K562 (cell line): ENCODE data around the gene LTBP4. TPM values are rescaled to one million over a fixed set of nuclear protein-coding genes. Genes with fewer than 3 reads are reported as not detected.

Source experiments
- ATAC-seq: fragments of 200-7000 bp; cut with Tn5 transposase; 3 replicates; pipeline ENCODE4 v1.9.1; 2020; ENCODE audit warnings: moderate library complexity
- BruUV-seq: library from RNA; stranded (reverse); fragments of 400-500 nt; replicated peaks from 2 replicates; lab custom pipeline; 2021; lab: Mats Ljungman, UMichigan
- CTCF ChIA-PET: fragments of 300-600 bp; formaldehyde crosslinking; extraction: SDS; loops from one replicate; lab custom pipeline; 2021; ENCODE audit warnings: low intra/inter-chr PET ratio; lab: Yijun Ruan, JAX
- POLR2A ChIA-PET: fragments of 300-600, 350-650 bp; sonication (Branson Sonifier 250); formaldehyde crosslinking; extraction: SDS; loops from one replicate; lab custom pipeline; 2021; ENCODE audit warnings: antibody characterized with exemption, inconsistent platforms; lab: Yijun Ruan, JAX
- DNase-seq, 4 experiments: peaks; one replicate each; pipeline versions ENCODE4 v3.0.0 to v3.0.0-alpha.2; 2011 to 2018; ENCODE audit warnings: low spot score in 3 of 4, mixed read lengths in 3 of 4; ENCODE audit errors: extremely low read depth in 1 of 4
- FAIRE-seq: peaks from 2 replicates; lab custom pipeline; 2011; peaks lifted over from hg19 to GRCh38; lab: Jason Lieb, UNC
- H2AFZ ChIP-seq: 2 replicates; pipeline ENCODE4 v1.6.0; 2011; ENCODE audit warnings: low read depth, low read length, control low read depth, inconsistent platforms
- H3K27ac ChIP-seq: fragments of 200-600 bp; 3 replicates; pipeline ENCODE4 v1.8.0; 2011; ENCODE audit warnings: low read depth, mild to moderate bottlenecking, control low read depth, inconsistent platforms, low read length, moderate library complexity, mixed read lengths; ENCODE audit errors: extremely low read depth
- H3K27me3 ChIP-seq, 2 experiments: fragments of 300-600 bp in 1 of 2; 2 replicates in 1 of 2; 3 replicates in 1 of 2; pipeline versions ENCODE4 v1.6.0 to v1.8.0; 2011; ENCODE audit warnings: inconsistent platforms in 2 of 2, low read length in 2 of 2, mild to moderate bottlenecking in 1 of 2, mixed read lengths in 1 of 2, moderate library complexity in 1 of 2; ENCODE audit not compliant: control insufficient read depth in 2 of 2, insufficient read depth in 2 of 2
- H3K36me3 ChIP-seq: fragments of 300-600 bp; 3 replicates; pipeline ENCODE4 v1.8.0; 2011; ENCODE audit warnings: mild to moderate bottlenecking, low read length, inconsistent platforms; ENCODE audit not compliant: control insufficient read depth, insufficient read depth
- H3K4me1 ChIP-seq, 2 experiments: fragments of 200-600 bp in 1 of 2; replicated peaks in 1 of 2; 2 replicates in 1 of 2; 3 replicates in 1 of 2; pipeline versions ENCODE4 v1.5.1 to v1.8.0; 2011; ENCODE audit warnings: inconsistent platforms in 2 of 2, low read length in 2 of 2, mild to moderate bottlenecking in 1 of 2, mixed read lengths in 1 of 2, moderate library complexity in 1 of 2; ENCODE audit not compliant: control insufficient read depth in 2 of 2, insufficient read depth in 2 of 2
- H3K4me2 ChIP-seq: 2 replicates; pipeline ENCODE4 v1.6.1; 2011; ENCODE audit warnings: low read length, control low read depth, inconsistent platforms, mixed read lengths; ENCODE audit not compliant: insufficient read depth
- H3K4me3 ChIP-seq: fragments of 200-600 bp; sonication (generic), shearing (Covaris generic); 2 replicates; pipeline ENCODE4 v1.5.1; 2016; ENCODE audit warnings: control low read depth, inconsistent platforms
- H3K79me2 ChIP-seq: fragments of 200-600 bp; 3 replicates; pipeline ENCODE4 v1.8.0; 2011; ENCODE audit warnings: low read length, inconsistent platforms; ENCODE audit not compliant: control insufficient read depth, insufficient read depth
- H3K9ac ChIP-seq, 2 experiments: 2 replicates each; pipeline versions ENCODE4 v1.6.0 to v1.6.1; 2011; ENCODE audit warnings: low read depth in 2 of 2, low read length in 2 of 2, control low read depth in 1 of 2, inconsistent platforms in 1 of 2, mild to moderate bottlenecking in 1 of 2, mixed read lengths in 1 of 2; ENCODE audit not compliant: insufficient read depth in 1 of 2
- H3K9me1 ChIP-seq: one replicate; pipeline ENCODE4 v1.6.0; 2011; ENCODE audit warnings: inconsistent platforms, mild to moderate bottlenecking, low read length, moderate library complexity; ENCODE audit not compliant: control insufficient read depth, insufficient read depth
- H3K9me3 ChIP-seq: replicated peaks from 2 replicates; pipeline ENCODE4 v1.5.1; 2011; ENCODE audit warnings: low read depth, low read length, inconsistent platforms; ENCODE audit not compliant: control insufficient read depth, insufficient read depth
- H4K20me1 ChIP-seq: replicated peaks from 2 replicates; pipeline ENCODE4 v1.6.1; 2011; ENCODE audit warnings: low read length, inconsistent platforms, mixed read lengths; ENCODE audit not compliant: control insufficient read depth, insufficient read depth
- CEBPG ChIP-seq, 3 experiments: fragments of 200-800 bp in 1 of 3; sonication (Bioruptor generic) in 1 of 3; sonication (generic) in 1 of 3; formaldehyde crosslinking in 1 of 3; IDR thresholded peaks in 2 of 3; conservative IDR thresholded peaks in 1 of 3; 2 replicates each; pipeline versions ENCODE4 v1.6.1 to v1.8.0; 2016 to 2022; ENCODE audit warnings: missing compliant biosample characterization in 2 of 3, missing genetic modification characterization in 2 of 3, mild to moderate bottlenecking in 1 of 3, missing genetic modification reagents in 1 of 3
- ELK1 ChIP-seq: sonication (generic); formaldehyde crosslinking; IDR thresholded peaks from 2 replicates; pipeline ENCODE4 v1.8.1; 2022; ENCODE audit warnings: missing genetic modification reagents
- GATAD2B ChIP-seq: fragments of 450-650 bp; IDR thresholded peaks from 2 replicates; pipeline ENCODE4 v1.6.1; 2017; ENCODE audit warnings: mild to moderate bottlenecking, borderline replicate concordance
- GTF2E2 ChIP-seq: fragments of 200-800 bp; sonication (Bioruptor generic); IDR thresholded peaks from 2 replicates; pipeline ENCODE4 v1.6.1; 2016; ENCODE audit warnings: missing genetic modification characterization, missing compliant biosample characterization
- HIVEP1 ChIP-seq: fragments of 250-450 bp; sonication (Bioruptor Pico); IDR thresholded peaks from 2 replicates; pipeline ENCODE4 v1.4.0; 2020; ENCODE audit warnings: mild to moderate bottlenecking
- PHB ChIP-seq: fragments of 250-450 bp; sonication (Bioruptor Pico); IDR thresholded peaks from 2 replicates; pipeline ENCODE4 v1.5.0; 2021
- THAP7 ChIP-seq: fragments of 250-450 bp; sonication (Bioruptor Pico); IDR thresholded peaks from 2 replicates; pipeline ENCODE4 v1.5.0; 2021
- TSC22D4 ChIP-seq: fragments of 450-650 bp; IDR thresholded peaks from 2 replicates; pipeline ENCODE4 v1.6.1; 2016; ENCODE audit warnings: missing genetic modification characterization, missing biosample characterization, control low read depth
- ZBED1 ChIP-seq: IDR thresholded peaks from 2 replicates; pipeline ENCODE4 v1.6.1; 2014
- ZFPM2 ChIP-seq: fragments of 250-450 bp; sonication (Bioruptor Pico); IDR thresholded peaks from 2 replicates; pipeline ENCODE4 v1.5.1; 2022; ENCODE audit warnings: mild to moderate bottlenecking
- ZNF133 ChIP-seq: fragments of 250-450 bp; sonication (Bioruptor Pico); IDR thresholded peaks from 2 replicates; pipeline ENCODE4 v1.4.0; 2020; ENCODE audit warnings: mild to moderate bottlenecking
- ZNF398 ChIP-seq: fragments of 250-450 bp; sonication (Bioruptor Pico); IDR thresholded peaks from 2 replicates; pipeline ENCODE4 v1.8.0; 2021; ENCODE audit warnings: moderate library complexity, mild to moderate bottlenecking, inconsistent platforms
- ZNF511 ChIP-seq: sonication (generic); formaldehyde crosslinking; IDR thresholded peaks from 2 replicates; pipeline ENCODE4 v1.8.0; 2022; ENCODE audit warnings: mild to moderate bottlenecking, missing genetic modification reagents
- ZSCAN32 ChIP-seq: fragments of 450-650 bp; formaldehyde crosslinking; IDR thresholded peaks from 2 replicates; pipeline ENCODE4 v1.4.0; 2020; ENCODE audit warnings: mild to moderate bottlenecking, moderate library complexity
- WGBS: fragments of 100-300 bp; shearing (Covaris generic); methylation state at CpG from one replicate; pipeline ENCODE4 v1.1.6; 2016; ENCODE audit warnings: low coverage, mixed read lengths; ENCODE audit not compliant: insufficient coverage; ENCODE audit errors: missing lambda C conversion rate; 5-methylcytosine and 5-hydroxymethylcytosine counted together
- in situ Hi-C: fragments of 300-500 bp; cut with MboI; formaldehyde crosslinking; loops from 4 replicates; pipeline ENCODE4 v1.15.0; 2018; ENCODE audit warnings: inconsistent platforms, mixed read lengths
- intact Hi-C: fragments of 100-400 bp; cut with micrococcal nuclease; formaldehyde crosslinking; loops from 2 replicates; pipeline ENCODE4 v1.14.2; 2022
- polyA plus RNA-seq, 8 experiments: library from polyadenylated mRNA; depleted of rRNA in 4 of 8; stranded (reverse) in 5 of 8; unstranded in 3 of 8; fragments of >200 nt; fragmentation: Nextera tagmentation in 2 of 8; fragmentation: Illumina TruSeq in 1 of 8; extraction: Ambion mirVana in 2 of 8; extraction: Trizol in 1 of 8; gene quantifications; 2 replicates each; pipeline versions ENCODE4 v1.2.1 to v1.2.3, GENCODE V29; 2011 to 2014; ENCODE audit warnings: inconsistent platforms in 1 of 8, missing spikeins in 1 of 8
- total RNA-seq, 7 experiments: library from RNA; depleted of rRNA in 6 of 7; stranded (reverse); fragments of >200 nt in 6 of 7; fragmentation: Illumina TruSeq in 2 of 7; extraction: Trizol in 2 of 7; gene quantifications; 2 replicates each; pipeline versions ENCODE4 v1.2.1 to v1.2.3, GENCODE V29; 2011 to 2021; ENCODE audit warnings: low replicate concordance in 1 of 7
- TF ChIP-seq, protein P1 (sequence below): sonication (generic); formaldehyde crosslinking; IDR thresholded peaks from 2 replicates; pipeline ENCODE4 v1.9.0; 2022; ENCODE audit warnings: mild to moderate bottlenecking, missing genetic modification reagents
- TF ChIP-seq, protein P2 (sequence below): sonication (generic); formaldehyde crosslinking; IDR thresholded peaks from 2 replicates; pipeline ENCODE4 v1.8.0; 2022; ENCODE audit warnings: missing genetic modification reagents, mild to moderate bottlenecking, moderate library complexity, borderline replicate concordance

Gene LTBP4
- total and polyA plus RNA-seq, 9 of the 15 experiments (the other 6 are each of a cell fraction or from before 2014, with no cell fraction given) = 0.35 to 160 (median 31.6) TPM

DNA sequence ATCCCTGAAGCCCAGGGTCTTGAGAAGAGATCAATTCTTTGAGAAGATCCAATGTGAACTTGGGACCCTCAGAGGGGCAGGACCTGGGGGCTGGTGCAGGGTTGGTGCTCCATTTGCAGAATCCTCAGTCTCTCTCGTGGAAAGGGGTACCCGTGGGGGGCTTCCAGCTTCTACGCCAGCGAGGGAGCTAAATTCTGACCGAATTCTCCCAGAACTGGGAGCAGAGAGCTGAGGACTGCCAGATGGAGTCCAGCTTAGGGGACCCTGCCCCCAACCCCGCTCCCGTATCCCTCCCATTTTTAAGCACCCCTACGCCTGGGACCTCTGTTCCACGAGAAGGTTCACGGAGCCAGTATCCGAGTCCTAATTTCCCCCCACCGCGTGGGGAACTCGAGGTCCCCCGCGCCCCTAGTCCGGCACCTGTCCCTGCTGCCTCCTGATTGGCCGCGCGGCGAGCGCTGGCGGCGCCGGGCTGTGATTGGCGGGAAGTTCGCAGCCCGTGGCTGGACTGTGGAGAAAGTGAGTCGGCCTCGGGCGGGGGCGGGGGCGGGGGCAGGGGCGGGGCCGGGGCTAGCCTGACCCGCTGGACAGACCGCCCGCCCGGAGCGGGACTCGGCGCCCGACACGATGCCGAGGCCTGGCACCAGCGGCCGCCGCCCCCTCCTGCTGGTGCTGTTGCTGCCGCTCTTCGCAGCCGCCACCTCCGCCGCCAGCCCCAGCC is 4.4 kb upstream of the LTBP4 start:
- Histone ChIP-seq H3K4me3 (peak overlapping the region; percentile 50), H3K4me2 (peak overlapping the region; percentile 78), H4K20me1 (peaks cover 6% of the 10 kb centered on the region; the same call in 1 of the 2 replicates), H3K9me3 (no peaks in the 10 kb centered on the region), H3K9ac (peak overlapping the region; percentile 58 to 84), H3K27me3 (no peaks in the 10 kb centered on the region), H2AFZ (peak overlapping the region; percentile 95), H3K79me2 (peaks cover 11% of the 10 kb centered on the region), H3K4me1 (peaks cover 35 to 68% of the 10 kb centered on the region in 2 experiments), H3K27ac (peak overlapping the region; percentile 53), H3K36me3 (peaks cover 7% of the 10 kb centered on the region; the same call in 1 of the 3 replicates), H3K9me1 (peaks cover 4% of the 10 kb centered on the region)
- intact Hi-C loops (no loop called here), in situ Hi-C loops (no loop called here)
- CTCF ChIA-PET = interaction anchor here (0.6 to 0.9 kb wide), 3 partner anchors 47 to 75 kb away, joined by 3 to 4 read pairs (median 3); no protein-coding TSS in a partner anchor
- WGBS = 1% methylated on average over 22 of the region's 53 CpGs
- FAIRE-seq (peak; percentile 42), ATAC-seq (peak; percentile 69), DNase-seq (peak; percentile 93 to 96 (median 94))
- POLR2A ChIA-PET = interaction anchor here (0.7 kb wide), 1 partner anchor 1258 kb away, joined by 3 read pairs; no protein-coding TSS in a partner anchor
- BruUV-seq = no TSS peak
- no peak for TF ChIP-seq GTF2E2 (tag)
- TF ChIP-seq CEBPG (CRISPR knock-in tag; IDR thresholded peaks at IDR 0.05) = no peak
- TF ChIP-seq CEBPG (tag; conservative IDR thresholded peaks at IDR 0.05 in 1 of 2, IDR thresholded peaks at IDR 0.05 in 1 of 2) = no peak
- TF ChIP-seq, protein P1, sequence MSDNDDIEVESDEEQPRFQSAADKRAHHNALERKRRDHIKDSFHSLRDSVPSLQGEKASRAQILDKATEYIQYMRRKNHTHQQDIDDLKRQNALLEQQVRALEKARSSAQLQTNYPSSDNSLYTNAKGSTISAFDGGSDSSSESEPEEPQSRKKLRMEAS (CRISPR knock-in tag) = peak; percentile 65; the same call in 1 of the 2 replicates
- TF ChIP-seq TSC22D4 (tag) = no peak
- TF ChIP-seq, protein P2, sequence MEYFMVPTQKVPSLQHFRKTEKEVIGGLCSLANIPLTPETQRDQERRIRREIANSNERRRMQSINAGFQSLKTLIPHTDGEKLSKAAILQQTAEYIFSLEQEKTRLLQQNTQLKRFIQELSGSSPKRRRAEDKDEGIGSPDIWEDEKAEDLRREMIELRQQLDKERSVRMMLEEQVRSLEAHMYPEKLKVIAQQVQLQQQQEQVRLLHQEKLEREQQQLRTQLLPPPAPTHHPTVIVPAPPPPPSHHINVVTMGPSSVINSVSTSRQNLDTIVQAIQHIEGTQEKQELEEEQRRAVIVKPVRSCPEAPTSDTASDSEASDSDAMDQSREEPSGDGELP = peak; percentile 64
- no peak for TF ChIP-seq PHB (CRISPR knock-in tag)
- TF ChIP-seq ELK1 (CRISPR knock-in tag) = no peak
- TF ChIP-seq ZNF398 (CRISPR knock-in tag) = no peak
- TF ChIP-seq ZBED1 = no peak
- peak; percentile 82 for TF ChIP-seq ZNF511 (CRISPR knock-in tag)
- TF ChIP-seq GATAD2B = no peak
- TF ChIP-seq THAP7 (CRISPR knock-in tag) = no peak
- TF ChIP-seq ZNF133 (CRISPR knock-in tag) = no peak
- no peak for TF ChIP-seq ZFPM2 (CRISPR knock-in tag)
- no peak for TF ChIP-seq HIVEP1 (CRISPR knock-in tag)
- no peak for TF ChIP-seq ZSCAN32 (CRISPR knock-in tag)
